Kidney tubule cell (primary cell): ENCODE data around the gene SIPA1.

Experiments
- DNase-seq: peaks from one replicate; pipeline ENCODE4 v3.0.0-alpha.2; 2018; ENCODE audit warnings: low spot score

SIPA1 gene

DNA sequence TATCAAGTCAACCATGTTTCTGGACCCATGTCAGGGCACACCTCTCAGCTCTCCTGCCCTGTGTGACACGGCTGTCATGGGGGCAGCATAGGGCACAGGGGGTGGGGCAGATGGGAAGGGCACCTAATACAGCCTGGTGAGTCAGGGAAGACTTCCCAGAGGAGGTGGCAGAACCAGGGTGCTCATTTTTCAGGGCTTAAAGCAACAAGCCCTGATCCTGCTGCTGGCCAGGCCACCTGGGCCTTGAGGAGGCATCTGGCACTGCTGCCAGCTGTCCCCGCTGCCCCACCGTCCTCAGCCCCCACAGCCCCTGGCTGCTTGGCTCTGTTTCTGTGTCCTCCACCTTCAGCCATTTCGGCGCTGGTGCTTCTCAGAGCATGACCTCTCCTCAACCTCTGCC lies 28.2 kb upstream of the SIPA1 start:
- no peak for DNase-seq

DNA sequence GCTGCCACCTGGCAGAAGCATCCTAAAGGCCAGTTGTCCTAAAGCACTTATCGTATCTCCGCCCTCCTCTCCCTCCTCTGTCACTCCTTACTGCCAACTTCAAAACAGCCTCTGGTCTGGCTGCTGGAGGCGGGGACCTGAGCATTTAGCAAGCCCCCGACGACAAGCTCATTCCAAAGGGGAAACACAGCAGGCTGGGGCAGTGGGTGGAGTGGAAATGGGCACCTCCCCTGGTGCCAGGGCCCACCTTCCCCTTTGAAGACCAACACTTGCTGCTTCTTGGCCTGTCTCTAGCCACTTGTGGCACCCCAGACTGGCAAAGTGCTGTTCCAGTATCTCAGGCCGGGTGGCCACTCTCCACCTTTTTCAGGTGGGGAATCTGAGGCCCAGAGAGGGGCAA lies 27.5 kb upstream of the SIPA1 start:
- no peak for DNase-seq

DNA sequence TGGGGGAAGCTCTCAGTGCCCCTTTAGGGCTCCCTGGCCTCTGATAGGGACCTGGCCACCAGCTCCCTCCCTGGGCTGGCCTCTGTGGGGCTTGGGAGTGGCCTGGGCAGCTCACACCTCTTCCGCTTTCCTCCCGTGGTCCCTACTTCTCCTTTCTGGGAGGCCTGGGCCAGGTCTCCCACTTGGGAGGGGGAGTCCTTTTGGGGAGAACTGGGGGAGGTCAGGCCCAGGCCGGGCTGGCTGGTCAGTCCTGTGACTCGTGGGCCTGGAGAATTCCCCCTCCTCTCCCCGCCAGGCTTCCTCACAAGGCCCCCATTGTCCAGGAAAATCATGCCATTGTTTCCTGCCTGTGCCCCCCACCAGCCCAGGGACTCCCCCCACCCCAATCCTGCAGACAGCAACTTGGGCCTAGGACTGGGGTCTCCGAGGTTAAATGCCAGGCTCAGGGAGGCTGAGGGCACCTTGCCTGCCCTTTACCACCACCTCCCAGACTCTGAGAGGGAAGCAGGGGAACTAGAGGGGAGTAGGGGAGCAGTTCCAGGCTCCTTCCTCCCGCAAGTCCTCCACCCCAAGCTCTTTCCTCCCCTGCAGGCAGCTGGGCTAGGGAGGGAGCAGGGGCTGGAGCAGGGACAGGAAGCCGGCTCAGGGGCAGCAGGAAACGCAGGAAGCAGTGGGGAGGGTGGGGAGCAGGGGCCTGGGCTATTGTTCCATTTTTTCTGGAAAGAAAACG lies 26.7 kb upstream of the SIPA1 start:
- DNase-seq = no peak

DNA sequence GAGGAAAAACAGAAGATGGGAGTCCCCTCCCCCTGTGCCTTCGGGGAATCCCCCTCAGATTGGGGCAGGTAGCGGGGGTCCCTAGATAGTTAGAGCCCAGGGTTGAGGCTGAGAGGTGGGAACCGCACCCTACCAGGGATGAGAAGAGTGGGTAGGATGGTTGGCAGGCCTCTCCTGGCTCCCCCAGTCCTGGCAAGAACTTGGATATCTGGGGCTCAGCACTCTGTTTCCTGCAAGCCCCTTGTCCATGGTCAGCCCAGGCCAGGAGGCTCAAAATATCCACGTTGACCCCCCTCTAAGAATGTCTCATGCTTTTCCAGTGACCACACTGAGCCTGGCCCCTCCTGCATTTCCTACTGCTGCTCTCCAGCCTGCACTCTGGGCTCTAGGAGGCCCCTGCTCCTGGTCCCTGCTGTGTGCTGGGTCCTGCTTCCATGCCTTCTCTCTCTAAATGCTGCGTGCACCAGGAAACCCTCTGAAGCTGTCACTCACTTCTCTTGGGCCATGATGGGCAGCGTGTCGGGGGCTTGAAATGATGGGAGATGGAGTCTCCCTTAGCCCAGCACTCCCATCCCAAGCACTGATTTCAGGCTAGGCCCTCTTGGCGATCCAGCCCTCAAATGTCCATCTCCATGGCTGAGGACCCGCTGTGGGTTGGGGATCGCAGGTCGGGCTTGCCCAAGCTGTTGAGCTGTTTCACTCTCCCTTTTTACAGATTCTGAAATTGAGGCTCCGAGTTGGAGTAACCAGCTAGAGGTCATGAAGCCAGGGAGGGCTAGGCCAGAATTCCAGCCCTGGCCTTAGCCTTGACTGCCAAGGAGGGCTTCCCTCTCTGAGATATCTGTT lies 25.9 kb upstream of the SIPA1 start:
- peak; percentile 9 for DNase-seq

DNA sequence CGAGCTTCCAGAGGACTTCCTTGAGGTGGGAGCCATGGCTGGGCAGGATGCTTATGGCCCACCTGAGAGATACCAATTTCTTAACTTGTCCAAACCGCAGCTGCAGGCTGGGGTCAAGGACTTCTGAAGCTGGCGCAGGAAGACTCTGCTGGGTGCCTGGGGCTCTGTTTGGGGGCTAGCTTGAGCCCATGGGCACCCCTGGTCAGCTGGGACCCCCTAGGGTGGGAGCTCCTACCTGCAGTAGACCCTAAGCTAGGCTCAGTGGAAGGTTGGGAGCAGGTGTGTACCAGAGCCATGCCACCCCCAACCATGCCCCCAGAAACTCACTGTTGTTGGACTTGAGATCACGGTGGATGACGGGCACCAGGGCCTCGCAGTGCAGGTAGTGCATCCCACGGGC lies 25.2 kb upstream of the SIPA1 start:
- DNase-seq = no peak

DNA sequence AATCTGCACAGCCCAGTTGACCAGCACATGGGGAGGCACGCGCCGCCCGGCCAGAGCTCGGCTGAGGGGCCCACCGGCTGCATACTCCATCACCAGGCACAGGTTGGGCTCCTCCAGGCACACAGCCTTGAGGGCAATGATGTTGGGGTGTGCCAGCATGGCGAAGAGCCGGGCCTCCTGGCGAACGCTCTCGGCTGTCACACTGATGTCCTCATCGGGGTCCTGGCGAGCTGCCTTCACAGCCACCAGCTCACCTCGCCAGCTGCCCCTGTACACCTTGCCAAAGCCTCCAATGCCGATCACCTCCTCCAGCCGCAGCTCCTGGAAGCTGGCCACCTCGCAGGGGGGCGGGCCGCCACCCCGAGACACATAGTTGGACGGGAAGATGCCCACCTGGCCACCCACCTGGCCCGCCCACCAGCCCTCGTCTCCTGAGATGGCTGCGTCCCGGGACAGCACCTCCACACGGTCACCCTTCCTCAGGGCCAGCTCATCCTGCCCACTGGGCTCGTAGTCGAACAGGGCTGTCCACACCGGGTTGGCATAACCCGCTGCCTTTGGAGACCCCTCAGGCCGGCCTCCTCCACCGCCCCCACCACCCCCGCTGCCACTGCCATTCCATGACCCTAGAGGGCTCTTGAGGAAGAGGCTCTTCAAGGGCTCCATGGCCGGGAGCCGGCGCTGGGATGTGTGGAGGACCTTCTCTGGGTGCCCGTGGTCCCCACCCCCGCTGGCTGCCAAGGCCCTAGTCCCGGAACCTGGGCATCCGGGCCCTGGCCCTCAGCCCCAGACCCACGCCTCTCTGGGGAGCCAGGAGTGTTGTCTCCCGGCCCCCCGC lies 24.6 kb upstream of the SIPA1 start:
- peak; percentile 6 for DNase-seq

DNA sequence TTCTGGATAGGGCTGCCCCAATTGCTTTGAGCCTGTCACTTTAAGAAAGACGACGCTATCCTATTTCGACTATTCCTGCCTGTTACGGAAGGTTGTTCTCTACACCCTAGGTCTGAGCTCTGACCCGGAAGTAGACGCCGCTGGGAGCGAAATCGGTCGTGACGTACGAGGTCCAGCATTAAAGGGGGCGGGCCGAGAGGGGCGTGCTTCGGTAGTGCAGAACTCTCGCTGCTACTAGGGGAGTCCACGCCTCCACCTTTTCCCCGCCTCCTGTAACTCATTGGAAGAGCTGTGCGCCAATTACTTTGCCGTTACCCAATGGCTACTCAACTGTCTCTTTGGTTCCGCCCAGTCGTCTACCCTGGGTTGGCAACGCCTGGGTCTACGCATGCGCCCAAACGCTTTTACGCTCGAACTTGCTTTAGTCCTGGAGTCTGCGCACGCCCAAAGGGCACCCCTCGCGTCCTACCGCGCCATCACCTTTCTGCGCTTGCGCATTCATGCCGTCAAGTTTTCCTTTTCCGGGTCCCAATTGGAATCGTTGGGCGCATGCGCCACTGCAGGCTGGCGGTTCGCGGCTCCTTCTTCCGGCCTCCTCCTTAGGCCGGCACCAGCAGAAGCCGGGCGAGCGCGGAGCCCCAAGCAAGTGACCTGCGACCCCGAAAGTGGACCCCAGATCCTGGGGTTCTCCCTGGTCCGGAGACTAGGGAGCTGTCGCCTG lies 22.5 kb upstream of the SIPA1 start, which contains the start of gene PCNX3:
PCNX3 (plus strand) TSS at position 548 of the 721 bp plus-strand sequence. CDS start 536 bp downstream, outside the sequence.
- peak; percentile 100 for DNase-seq

DNA sequence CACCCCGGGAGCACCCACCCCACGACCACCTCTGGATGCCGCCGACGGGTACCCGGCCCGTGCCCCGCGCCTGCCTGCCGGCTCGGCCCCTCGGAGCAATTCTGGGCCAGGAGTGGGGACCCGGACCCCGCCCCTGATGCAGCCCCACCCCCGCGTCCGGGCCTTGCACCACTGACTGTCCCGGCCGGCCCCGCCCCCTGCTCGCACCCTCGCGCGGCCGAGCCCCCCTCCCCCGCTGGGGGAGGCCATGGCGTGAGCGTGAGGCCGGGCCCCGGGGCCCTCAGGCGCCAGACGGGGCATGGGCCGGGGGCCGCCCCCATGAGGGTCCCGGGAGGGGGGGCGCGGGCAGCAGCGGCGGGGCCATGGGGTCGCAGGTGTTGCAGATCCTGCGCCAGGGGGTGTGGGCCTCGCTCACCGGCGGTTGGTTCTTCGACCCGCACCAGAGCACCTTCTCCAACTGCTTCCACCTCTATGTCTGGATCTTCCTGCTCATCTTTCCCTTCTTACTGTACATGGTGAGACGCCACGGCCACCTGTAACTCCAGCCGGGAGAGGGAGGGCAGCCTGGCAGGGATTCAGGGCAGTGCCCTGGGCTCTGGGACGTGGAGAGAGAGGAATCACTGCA lies 21.8 kb upstream of the SIPA1 start:
- DNase-seq = peak; percentile 37

DNA sequence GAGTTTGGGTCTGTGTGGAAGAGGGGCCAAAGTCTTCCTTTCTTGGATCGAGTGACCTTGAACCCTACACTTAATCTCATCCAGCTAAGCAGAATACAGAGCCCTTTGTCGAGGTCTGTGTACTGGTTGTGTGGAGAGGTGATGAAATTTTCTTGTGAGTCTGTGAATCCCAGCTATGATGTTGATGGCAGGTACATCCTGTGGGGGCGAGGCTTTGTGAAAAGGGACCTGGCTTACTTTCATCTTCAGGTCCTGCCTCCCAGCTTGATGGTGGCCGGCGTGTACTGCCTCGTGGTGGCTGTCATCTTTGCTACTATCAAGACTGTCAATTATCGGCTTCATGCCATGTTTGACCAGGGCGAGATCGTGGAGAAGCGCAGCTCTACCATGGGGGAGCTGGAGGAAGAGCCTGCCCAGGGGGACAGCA lies 21.3 kb upstream of the SIPA1 start:
- peak; percentile 15 for DNase-seq

DNA sequence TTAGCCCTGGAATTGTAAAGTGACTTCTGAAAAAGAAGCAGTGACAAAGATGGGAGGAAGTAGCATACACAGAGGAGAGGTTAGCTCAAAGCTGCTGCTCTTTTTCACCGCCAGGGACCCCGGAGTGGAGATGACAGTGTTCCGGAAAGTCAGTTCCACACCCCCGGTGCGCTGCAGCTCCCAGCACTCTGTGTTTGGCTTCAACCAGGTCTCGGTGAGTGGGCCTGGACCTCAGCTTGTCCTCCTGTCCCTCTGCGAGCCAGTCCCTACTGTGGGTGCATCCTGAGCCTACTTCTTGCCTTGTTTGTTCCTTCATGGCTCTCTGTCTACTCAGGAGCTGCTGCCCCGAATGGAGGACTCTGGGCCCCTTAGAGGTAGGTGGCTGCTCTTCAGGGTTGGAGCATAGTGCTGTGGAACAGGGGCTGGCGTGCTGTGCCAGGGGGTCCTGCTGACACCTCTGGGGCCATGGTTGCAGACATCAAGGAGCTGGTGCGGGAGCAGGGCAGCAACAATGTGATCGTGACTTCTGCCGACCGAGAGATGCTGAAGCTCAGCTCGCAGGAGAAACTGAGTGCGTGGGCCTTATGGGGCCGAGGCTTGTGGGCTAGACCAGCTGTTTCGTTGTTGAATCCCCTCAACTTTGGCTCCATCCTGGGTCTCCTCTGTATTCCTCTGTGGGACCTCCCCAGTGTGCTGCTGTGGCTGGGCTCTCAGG lies 20.6 kb upstream of the SIPA1 start:
- DNase-seq = no peak

DNA sequence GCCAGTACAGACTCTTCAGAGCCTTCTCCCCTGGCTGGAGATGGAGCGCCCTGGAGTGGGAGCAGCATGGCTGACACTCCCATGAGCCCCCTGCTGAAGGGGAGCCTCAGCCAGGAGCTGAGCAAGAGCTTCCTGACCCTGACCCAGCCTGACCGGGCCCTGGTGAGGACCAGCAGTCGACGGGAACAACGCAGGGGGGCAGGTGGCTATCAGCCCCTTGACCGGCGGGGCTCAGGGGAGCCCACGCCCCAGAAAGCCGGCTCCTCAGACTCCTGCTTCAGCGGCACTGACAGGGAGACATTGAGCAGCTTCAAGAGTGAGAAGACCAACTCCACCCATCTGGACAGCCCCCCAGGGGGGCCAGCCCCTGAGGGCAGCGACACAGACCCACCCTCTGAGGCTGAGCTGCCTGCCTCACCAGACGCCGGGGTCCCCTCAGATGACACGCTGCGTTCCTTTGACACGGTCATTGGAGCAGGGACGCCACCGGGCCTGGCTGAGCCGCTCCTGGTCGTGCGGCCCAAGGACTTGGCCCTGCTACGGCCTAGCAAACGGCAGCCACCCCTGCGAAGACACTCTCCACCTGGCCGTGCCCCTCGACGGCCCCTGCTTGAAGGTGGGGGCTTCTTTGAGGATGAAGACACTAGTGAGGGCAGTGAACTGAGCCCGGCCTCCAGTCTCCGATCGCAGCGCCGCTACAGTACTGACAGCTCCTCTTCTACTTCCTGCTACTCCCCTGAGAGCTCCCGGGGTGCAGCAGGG lies 19.7 kb upstream of the SIPA1 start:
- DNase-seq = no peak

DNA sequence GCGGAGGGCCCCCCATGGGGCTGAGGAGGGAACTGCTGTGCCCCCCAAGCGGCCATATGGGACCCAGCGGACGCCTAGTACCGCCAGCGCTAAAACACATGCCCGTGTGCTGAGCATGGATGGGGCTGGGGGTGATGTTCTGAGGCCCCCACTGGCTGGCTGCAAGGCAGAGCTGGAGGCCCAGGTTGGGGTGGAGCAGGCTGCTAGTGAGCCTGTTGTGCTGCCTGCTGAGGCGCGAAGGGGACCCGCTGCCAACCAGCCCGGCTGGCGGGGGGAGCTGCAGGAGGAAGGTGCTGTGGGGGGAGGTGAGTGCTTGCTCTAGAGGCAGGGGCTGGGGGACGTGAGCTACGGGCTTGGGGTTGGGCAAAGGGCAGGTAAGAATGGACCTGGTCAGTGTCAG lies 19.1 kb upstream of the SIPA1 start:
- DNase-seq = no peak

DNA sequence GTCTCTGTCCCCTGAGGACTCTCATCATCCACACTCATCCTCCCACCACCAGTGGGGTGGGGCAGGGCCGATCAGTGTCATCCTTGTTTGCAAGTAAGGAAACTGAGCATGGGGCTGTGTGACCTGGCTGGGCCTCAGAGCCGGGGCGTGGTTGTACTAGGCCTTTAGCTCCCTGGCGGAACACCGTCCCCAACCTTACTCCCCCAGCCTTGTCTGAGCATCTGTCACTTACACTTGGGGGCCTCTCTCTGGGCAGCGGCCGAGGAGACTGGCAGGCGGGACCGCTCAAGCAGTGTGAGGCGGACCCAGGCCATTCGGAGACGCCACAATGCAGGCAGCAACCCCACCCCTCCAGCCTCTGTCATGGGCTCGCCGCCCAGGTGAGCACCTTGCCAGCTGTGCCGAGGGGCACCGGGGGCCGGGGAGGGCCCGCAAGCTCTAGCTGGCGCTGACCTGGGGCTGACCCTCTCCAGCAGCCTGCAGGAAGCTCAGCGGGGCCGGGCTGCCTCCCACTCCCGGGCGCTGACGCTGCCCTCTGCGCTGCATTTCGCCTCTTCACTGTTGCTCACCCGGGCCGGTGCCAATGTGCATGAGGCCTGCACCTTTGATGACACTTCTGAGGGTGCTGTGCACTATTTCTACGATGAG lies 18.5 kb upstream of the SIPA1 start:
- no peak for DNase-seq

DNA sequence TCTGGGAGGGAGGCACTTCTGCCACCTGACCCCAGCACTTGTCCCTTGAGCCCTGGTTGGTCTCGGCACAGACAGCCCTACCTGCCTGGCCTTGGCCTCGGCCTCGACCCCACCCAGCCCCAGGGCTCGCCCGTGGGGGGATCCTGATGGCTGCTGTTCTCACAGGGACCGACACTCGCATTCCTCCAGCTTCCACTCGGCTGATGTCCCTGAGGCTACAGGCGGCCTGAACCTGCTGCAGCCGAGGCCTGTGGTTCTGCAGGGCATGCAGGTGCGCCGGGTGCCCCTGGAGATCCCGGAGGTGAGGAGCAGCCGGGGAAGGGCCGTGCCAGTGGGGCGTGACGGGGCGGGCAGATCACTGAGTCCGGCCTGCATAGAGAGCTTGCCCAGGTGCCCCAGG lies 17.2 kb upstream of the SIPA1 start:
- DNase-seq = no peak

DNA sequence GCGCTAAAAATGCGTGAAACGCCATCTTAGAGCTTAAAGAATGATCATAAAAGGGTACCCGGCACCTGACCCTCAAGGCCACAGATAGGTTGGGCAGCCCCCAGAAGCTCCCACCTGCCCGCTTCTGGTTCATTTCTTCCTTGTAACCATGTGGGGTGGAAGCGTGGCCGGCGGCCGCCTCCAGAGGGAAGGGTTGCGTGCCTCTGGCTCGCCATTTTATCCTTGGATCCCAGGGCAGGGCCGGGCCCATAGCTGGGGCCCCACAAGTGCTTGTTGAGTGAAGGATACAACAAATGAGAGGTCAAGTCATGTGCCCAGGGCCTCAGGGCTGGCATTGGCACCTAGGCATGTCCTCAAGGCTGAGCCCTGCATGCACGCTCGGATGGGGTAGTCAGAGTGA lies 16.4 kb upstream of the SIPA1 start:
- DNase-seq = no peak

DNA sequence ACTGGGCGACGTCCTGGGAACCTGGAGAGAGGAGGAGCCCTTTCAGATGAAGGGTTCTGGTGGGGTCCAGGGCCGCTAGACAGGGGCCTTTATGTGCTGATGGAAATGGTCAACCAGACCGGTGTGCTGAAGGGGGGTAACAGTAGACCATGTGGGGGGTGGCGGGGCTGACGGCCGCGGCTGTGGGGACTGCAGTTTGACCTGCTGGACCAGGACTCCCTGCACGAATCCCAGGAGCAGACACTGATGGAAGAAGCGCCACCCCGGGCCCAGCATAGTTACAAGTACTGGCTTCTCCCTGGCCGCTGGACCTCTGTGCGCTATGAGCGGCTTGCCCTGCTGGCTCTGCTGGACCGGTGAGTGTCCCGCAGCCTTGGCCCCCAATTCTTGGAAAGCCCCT lies 15.9 kb upstream of the SIPA1 start:
- no peak for DNase-seq

DNA sequence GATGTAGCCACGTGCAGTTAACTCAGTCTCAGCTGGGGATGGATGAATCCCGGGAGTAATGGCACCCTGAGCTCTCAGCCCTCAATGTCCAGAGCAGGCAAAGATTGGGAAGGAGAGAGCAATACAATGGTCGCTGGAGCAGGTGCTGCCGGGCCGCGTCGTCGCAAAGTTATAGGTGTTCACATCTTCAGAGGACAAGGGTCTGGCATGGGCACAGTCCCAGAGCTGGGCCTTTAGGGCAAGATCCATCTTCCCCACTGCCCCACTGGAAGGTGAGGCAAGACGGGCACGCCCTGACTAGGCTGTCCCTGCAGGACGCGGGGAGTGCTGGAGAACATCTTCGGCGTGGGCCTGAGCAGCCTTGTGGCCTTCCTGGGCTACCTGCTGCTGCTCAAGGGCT lies 14.7 kb upstream of the SIPA1 start:
- DNase-seq = no peak

DNA sequence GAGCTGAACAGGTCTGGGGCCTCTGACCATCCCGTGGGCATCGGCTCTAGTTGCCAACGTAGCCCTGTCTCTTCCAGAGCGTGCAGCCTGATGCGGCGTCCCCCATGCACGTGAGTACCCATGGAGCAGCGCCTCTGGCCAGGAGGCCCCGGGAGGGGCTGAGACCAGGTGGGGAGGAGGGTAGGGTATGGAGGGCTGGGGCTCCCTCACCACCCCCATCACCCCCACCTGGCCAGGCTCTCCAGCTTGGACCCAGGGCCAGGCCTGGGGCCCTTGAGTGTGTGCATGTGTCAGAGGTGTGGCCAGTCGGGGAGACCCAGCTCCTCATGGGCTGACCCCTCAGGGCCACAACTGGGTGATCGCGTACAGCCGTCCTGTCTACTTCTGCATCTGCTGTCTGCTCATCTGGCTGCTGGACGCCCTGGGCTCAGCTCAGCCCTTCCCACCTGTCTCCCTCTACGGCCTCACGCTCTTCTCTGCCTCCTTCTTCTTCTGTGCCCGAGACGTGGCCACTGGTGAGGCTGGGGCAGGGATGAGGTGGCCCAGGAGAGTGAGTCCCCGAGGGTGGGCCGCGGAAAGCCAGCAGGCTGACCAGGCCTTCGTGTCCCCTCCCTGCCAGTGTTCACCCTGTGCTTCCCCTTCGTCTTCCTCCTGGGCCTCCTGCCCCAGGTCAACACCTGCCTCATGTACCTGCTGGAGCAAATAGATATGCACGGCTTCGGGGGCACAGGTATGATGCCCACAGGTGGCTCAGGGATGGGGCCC lies 13.9 kb upstream of the SIPA1 start:
- DNase-seq = no peak
